Measurements from ENCODE around the gene AMOT.

DNA sequence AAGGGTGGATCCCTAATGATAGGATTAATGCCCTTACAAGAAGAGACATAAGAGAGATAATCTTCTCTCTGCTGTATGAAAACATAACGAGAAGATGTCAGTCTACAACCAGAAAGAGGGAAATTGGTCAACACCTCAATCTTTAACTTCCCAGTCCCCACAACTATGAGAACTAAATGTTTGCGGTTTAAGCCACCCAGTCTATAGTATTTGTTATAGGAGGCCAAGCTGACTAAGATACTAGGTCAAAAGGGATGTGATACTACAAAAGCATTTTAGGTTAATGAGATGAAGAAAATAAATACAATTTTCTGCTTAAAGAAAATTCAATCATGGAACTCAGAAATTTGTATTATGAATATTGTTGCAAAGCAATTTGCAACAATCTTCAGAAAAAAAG, 105.5 kb downstream of the AMOT start:
- TF ChIP-seq, protein P1, sequence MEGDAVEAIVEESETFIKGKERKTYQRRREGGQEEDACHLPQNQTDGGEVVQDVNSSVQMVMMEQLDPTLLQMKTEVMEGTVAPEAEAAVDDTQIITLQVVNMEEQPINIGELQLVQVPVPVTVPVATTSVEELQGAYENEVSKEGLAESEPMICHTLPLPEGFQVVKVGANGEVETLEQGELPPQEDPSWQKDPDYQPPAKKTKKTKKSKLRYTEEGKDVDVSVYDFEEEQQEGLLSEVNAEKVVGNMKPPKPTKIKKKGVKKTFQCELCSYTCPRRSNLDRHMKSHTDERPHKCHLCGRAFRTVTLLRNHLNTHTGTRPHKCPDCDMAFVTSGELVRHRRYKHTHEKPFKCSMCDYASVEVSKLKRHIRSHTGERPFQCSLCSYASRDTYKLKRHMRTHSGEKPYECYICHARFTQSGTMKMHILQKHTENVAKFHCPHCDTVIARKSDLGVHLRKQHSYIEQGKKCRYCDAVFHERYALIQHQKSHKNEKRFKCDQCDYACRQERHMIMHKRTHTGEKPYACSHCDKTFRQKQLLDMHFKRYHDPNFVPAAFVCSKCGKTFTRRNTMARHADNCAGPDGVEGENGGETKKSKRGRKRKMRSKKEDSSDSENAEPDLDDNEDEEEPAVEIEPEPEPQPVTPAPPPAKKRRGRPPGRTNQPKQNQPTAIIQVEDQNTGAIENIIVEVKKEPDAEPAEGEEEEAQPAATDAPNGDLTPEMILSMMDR (conservative IDR thresholded peaks at IDR 0.05; ENCODE audit: low read depth, low read length), result no peak
- TF ChIP-seq EZH2 (IDR thresholded peaks at IDR 0.05; ENCODE audit: low read length, unreplicated experiment) (no peak), EZH2phosphoT487 (IDR thresholded peaks at IDR 0.05; ENCODE audit: borderline replicate concordance, low read length) (no peak)

All from PC-3 (cell line).